HG03060 (cell line): ENCODE measurements around the gene DDX23.
"Not testable (repeated sequence)": the region's sequence is repeated elsewhere in the genome, so short reads cannot be mapped to it uniquely, and the experiment has no call there.

ENCODE experiments used
- ATAC-seq: cut with Tn5 transposase; IDR thresholded peaks from one replicate; pipeline ENCODE4 v1.9.1; 2021; ENCODE audit warnings: low read depth, moderate number of reproducible peaks; ENCODE audit not compliant: unreplicated experiment

The DDX23 gene

GRCh38 chr12:48851883-48852733 lies at the start of gene DDX23:
DDX23 (minus strand) TSS chr12:48852163; CDS start chr12:48845782, 6,381 bp downstream.
- peak; percentile 86 for ATAC-seq

GRCh38 chr12:48901278-48901677 lies 49.3 kb upstream of the DDX23 start:
- ATAC-seq = no peak

- ATAC-seq = no peak
Measured at GRCh38 chr12:48899651-48900050, 47.7 kb upstream of the DDX23 start.

GRCh38 chr12:48894271-48894670 lies 42.3 kb upstream of the DDX23 start:
- ATAC-seq = no peak

- ATAC-seq = no peak
Measured at GRCh38 chr12:48890657-48891418, 38.9 kb upstream of the DDX23 start.

DNA sequence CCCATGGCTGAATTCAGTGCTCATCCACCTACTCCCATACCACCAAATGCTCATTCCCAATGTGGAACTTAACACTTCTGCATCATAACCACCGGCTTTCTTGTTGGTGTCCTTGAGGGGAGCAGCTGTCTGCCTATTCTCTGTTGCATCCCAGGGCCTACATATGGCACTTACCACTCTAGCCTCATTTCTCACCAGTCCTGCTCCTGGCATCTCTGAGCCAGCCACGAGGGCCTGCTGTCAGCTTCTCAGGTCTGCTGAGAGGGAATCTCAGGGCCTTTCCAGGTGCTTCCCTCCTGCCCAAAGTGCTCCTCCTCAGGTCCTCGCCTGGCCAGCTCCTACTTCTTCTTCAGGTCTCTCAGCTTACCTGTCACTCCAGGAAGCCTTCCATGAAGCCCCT lies 37.7 kb upstream of the DDX23 start:
- ATAC-seq = no peak

- ATAC-seq = no peak
Measured at GRCh38 chr12:48883305-48884161, 31.6 kb upstream of the DDX23 start.

DNA sequence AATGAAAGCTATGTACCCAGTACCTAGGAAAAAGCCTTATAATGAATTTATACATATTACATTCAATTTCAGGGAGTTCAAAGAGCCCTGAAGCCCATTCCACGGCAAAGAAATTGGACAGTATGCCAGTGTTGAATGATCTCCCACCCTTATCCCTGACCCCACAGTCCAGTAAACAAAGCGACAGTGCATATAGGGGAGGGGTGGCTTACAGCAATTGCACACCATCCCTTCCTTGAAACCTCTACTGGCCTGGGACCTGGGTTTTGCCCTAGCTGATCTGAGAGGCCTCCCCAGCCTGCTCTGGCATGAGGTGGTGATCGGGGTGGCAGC lies 31.0 kb upstream of the DDX23 start:
- no peak for ATAC-seq

GRCh38 chr12:48882315-48882687 lies 30.3 kb upstream of the DDX23 start:
- ATAC-seq = no peak

DNA sequence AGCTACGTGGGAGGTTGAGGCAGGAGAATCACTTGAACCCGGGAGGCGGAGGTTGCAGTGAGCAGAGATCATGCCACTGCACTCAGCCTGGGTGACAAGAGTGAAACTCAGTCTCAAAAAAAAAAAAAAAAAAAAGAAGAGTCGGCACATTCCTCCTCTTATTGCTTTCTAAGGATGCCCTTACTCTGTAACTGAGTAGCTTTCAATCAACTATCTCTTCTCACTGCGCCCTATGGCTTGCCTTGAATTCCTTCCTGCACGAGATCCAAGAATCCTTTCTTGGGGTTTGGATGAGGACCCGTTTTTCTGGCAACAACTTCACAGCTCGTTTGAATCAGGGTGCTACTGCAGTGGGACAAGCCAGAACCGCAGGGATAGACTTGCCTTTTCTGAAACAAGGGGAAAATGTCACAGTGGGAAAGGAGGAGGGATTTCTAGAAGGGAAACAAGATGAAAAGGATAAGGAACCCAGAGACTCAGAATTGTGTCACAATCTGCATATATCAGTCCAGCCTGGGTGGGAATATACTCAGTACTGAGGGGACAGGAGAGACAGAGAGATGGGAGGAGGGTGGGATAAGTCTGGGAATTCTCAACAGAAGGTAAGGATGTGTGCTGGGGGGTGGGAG lies 29.8 kb upstream of the DDX23 start:
- ATAC-seq = no peak

DNA sequence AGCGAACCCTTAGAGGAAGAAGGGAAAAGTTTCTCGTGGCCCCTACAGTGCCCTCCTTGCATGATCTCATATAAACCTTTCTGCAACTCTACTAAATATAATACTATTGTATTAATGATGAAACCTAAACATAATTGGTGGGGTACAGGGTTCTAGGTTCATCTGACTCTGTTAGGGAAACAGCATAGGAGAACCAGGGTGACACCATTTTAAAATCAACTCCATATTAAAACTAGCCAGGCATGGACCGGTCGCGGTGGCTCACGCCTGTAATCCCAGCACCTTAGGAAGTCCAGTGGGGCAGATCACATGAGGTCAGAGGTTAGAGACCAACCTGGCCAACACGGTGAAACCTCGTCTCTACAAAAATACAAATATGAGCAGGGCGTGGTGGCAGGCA lies 28.7 kb upstream of the DDX23 start:
- no peak for ATAC-seq

DNA sequence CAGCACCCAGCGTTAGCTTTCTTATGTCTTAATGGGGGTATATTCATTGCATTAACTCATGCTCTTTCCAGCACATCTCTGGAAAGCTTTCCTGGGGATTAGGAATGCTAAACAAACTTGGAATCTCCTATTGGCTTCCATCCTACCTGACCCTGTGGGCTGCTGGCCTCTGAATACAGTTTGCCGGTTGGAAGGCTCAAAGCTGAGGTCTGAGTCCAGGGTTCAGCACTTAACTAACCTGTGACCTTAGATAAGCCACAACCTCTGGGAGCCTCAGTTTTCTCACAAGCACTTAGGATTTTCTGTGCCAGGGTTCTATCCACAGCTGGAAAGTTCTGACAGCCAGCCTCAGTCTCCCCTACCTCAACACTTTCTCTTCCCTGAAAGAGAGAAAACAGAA lies 26.6 kb upstream of the DDX23 start:
- ATAC-seq = no peak

- no peak for ATAC-seq
Measured at GRCh38 chr12:48875944-48876515, 24.1 kb upstream of the DDX23 start.

DNA sequence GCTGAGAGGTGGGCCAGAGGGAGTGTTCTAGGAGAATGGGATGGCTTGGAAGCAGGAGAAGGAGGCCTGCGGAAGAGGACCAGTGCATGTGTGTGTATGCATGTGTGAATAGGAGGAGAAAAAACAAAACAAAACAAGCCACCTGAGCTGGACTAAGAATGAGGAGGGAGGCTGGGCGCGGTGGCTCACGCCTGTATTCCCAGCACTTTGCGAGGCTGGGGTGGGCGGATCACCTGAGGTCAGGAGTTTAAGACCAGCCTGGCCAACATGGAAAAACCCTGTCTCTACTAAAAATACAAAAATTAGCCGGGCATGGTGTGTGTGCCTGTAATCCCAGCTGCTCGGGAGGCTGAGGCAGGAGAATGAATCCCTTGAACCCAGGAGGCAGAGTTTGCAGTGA lies 21.6 kb upstream of the DDX23 start:
- not testable (repeated sequence) for ATAC-seq

DNA sequence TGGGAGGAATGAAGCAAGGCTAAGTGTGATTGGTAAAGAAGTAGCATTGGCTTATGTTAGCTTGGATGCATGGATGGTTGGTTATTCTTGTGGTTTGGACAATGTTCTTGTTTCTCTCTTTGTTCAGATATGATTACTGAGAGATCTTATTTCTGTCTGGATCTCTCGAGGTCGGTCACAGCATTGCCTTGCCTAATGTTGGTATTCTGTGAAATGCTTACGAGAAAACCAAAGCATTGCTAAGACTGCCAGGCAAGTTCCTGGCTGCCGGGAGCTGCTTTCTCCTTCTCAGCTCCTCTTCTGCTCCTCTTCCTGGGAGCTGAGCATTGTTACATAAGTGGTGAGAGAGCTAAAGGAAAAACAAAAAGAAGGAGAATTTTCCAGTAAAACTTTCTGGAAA lies 21.1 kb upstream of the DDX23 start:
- ATAC-seq = no peak

GRCh38 chr12:48869191-48869590 lies 17.2 kb upstream of the DDX23 start:
- no peak for ATAC-seq

DNA sequence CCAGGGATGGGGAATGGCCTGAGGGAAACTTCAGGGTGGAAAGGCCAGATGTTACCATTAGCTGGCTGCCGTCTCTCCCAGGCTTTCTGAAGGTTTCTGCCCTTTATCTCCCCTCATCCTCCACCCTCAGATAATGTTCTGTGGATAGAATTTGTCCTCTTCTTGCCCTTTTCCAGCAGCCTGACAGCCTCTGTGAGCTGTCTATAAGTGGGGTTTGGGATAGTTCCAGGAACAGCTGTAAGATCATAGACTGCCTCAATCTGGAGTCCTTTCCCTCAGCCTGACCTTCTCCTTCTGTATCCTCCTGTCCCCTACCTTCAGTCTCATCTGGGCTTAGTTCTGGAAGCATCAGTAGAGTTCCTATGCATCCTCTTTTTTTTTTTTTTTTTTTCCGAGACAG lies 16.5 kb upstream of the DDX23 start:
- ATAC-seq = no peak

DNA sequence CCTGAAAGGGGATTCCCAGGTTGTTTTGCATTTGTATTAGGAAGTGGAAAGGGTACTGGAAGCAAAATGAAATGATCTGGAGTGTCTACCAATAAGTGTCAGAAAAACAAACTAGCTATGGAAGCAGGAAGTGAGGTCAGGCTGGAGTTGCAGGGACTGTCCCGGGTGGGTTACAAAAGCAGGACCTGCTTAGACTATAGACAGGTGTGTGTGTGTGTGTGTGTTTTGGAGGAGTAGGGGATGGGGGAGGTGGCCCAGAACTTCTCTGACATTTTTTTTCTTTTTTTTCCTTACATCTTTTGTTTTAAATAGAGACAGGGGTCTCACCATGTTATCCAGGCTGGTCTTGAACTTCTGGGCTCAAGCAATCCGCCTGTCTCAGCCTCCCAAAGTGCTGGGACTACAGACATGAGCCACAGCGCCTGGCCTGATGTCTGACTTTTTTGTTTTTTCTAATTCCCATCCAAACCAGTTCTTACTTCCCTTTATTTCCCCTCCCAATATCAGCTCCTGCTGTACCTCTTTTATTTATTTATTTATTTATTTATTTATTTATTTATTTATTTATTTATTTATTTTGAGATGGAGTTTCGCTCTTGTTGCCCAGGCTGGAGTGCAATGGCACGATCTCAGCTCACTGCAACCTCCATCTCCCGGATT lies 14.2 kb upstream of the DDX23 start:
- ATAC-seq = no peak

- peak; percentile 79 for ATAC-seq
Measured at GRCh38 chr12:48865281-48866051, 13.5 kb upstream of the DDX23 start, which contains the start of gene RND1. RND1 (minus strand) TSS chr12:48865870; CDS start chr12:48865767, 103 bp downstream.
